GM21619 (cell line): ENCODE measurements around the gene ANAPC16.
"Not testable (repeated sequence)": the region's sequence is repeated elsewhere in the genome, so short reads cannot be mapped to it uniquely, and the experiment has no call there.

Source experiments
- ATAC-seq: cut with Tn5 transposase; IDR thresholded peaks from one replicate; pipeline ENCODE4 v1.9.1; 2021; ENCODE audit not compliant: unreplicated experiment

Gene ANAPC16

DNA sequence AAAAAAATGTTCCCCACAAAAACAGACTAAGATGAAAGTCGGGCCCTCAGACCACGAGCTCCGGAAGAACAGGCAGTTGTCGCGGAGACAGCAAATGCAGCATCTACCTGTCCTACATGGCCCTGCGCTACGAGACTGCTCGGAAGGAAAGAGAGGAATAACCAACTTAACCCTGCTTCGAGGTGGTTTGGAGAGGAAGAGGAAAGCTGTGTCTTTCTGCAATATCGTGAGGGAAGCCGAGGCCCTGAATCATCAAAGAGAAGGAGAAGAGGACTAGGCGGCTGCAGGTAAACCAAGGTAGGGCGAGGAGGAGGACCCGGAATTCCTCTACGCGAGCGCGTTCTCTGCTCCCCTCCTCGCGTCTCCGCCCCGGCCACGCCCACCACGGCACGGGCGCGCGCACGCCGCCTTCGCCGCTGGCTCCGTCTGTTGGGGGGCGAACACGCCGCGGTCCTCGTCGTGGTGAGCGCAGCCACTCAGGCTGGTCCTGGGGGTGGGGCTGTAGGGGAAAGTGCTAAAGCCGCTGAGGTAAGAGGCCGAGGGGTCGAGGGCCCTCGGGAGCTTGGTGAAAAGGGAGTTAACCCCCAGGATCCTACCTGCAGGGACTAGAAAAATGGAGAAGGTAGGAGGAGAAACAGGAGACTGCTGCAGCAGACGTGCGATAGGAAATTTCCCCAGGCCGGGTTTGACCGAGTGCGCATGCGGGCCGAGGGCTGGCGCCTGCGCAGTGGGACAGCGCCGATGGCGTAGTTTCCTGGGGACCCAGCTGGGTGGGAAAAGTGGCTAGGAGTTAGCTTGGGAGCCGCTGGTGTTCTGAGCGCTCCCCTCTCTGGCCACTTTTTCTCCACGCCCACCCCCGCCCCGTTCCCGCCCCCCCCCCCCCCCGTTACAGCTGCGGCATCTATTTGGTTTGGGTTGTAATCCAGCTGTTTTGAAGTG is at the start of gene ANAPC16, which contains the start of gene ASCC1:
TSS of gene ANAPC16 (plus strand) at position 402 of the 939 bp plus-strand sequence. CDS start 7,903 bp downstream, outside the sequence.
TSS of gene ASCC1 (minus strand) at position 666 of the 939 bp plus-strand sequence. CDS start 2,978 bp downstream, outside the sequence.
- ATAC-seq: peak; percentile 59

DNA sequence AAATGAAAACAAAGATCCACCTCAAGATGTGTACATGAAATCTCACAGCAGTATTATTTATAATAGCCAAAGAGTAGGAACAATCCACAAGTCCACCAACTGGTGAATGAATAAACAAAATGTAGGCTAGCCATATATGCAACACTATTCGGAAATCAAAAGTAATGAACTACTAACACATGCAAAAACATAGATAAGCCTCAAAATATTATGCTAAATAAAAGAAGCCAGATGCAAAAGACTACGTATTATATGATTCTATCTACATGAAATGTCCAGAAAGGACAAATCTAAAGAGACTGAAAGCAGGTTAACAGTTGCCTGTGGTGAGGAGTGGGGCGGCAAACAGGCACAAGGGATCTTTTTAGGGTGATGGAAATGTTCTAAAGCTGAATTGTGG is 48.7 kb upstream of the ANAPC16 start:
- no peak for ATAC-seq

DNA sequence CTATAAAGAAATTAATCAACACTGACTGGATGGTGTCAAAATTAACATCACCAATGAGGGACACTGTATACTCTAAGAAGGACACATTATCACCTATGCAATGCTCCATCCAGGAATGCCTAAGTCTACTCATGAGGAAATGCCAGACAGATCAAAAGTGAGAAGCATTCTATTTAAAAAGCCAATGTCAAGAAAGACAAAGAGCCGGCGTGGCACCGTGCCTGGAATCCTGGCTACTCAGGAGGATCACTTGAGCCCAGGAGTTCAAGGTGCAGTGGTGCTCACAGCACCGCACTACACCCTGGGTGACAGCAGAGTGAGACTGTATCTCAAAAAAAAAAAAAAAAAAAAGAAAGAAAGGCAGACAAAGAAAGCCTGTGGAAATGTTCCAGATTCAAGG is 45.5 kb upstream of the ANAPC16 start:
- ATAC-seq: no peak

DNA sequence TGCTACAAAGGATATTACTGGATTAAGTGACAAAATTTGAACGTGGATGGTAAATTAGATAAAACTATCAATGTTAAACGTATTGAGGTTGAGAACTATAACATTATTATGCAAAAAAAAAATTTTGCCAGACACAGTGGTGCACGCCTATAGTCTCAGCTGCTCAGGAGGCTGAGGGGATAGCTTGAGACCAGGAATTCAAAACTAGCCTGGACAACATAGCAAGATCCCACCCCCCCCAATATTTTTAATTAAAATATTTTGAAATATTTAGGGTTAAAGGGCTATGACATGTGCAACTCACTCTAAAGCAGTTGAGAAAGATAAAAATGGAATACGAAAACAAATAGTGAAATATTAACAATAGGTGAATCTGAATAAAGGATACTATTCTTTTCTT is 45.1 kb upstream of the ANAPC16 start:
- no peak for ATAC-seq

DNA sequence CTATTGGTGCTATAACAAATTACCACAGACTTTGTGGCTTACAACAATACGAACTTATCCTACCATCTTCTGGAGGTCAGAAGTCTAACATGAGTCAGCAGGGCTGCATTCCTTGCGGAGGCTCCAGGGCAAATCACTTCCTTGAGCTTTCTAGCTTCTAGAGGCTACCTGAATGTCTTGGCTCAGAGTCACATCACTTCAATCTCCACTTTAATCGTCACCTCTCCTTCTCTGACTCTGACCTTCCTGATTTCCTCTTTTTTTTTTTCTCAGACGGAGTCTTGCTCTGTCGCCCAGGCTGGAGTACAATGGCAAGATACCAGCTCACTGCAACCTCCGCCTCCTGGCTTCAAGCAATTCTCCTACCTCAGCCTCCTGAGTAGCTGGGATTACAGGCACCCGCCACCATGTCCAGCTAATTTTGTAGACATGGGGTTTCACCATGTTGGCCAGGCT is 44.6 kb upstream of the ANAPC16 start:
- ATAC-seq: no peak

DNA sequence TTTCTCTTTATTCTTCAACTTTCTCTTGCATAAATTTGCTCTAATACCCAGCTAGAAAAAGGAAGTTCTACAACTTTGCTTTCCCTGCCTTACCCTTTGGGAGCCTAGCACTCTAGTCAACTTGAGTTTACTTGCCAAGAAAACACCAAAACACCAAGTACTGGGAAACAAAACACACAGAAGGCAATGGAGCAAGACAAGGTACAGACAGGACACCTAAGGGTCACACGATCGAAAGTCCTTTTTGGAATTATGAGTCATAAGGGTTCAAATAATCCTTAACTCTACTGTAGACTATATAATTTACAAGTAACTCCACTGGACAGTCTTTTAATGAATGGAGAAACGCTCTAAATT is 42.6 kb upstream of the ANAPC16 start:
- ATAC-seq: no peak

DNA sequence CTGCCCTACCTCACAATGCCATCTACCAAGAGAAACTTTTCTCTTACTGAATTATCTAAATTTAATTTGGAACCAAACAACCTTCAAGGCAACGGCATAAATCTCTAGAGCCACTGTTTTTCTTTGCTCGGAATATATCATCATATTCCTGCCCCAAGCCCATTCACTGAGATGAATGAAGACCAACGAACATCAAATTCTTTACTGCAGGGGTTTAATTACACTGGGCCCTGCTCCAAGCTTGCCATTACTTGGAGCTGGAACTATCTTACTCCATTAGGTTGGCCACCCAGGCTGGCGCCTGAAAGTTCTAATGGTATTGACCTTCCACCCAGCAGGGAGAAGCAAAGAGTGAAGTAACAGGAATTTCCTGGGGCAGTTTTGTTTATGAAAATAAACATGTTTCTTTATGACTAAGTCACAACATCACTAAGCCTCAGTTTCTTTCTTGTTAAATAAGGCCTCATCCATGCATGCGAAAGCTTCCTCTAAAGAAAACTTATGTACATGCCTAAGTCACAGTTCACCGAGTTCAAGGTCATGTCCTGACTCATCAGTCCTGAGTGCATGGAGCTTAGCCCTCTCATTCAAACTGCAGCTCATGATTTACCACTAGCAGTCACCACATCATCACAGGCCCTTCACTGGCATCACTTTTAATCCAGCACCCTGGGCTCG is 42.1 kb upstream of the ANAPC16 start:
- peak; percentile 52 for ATAC-seq

DNA sequence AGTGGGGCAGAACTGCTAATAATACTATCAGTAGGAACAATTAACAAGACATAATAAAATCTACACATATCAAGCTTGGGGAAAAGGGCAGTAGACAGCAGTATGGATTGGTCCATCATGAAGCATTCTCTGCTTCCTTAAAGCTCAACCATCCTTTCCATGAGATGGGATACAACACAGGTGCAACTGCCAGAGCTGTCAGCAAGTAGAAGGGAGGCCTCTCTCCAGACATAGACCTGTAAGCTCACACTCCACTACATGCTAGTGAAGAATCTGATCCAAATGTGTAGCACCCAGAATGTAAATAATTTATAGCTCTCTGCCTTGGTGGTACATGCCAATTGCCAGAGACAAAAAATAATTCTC is 41.5 kb upstream of the ANAPC16 start:
- no peak for ATAC-seq

DNA sequence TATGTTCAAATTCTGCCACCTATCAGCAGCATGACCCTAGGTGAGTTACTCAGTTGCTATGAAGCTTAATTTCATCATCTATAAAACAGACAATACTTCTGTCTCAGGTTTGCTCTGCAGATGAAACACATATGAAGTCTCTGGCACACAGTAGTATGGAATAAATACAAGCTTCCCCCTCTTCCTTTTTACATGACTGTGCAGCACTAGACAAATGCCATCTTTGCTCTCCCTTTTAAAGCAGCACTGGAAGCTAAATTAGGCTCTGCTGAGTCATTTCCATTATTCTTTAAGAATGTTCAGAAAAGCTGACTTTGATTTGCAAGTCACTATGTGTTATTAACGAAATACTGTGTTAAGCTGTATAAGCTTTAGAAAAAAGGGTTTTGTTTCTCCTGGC is 40.7 kb upstream of the ANAPC16 start:
- ATAC-seq: no peak

DNA sequence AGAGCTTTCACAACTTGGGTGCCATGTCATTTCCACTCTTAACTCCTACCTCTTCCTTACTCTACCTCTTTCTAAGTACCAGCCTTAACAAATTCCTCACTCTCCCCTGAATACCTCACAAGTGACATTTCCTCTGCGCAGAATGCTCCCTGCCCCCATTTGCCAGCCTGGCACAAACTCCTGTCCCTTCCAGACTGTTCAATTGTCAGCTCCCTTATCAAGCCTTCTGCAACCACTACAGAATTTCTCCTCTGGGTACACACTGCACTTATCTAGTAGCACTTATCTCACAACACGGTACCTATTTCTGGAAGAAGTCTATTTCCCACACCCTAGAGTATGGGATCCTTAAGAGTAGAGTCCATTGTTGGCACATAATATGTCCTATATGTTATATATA is 39.1 kb upstream of the ANAPC16 start:
- ATAC-seq: no peak

DNA sequence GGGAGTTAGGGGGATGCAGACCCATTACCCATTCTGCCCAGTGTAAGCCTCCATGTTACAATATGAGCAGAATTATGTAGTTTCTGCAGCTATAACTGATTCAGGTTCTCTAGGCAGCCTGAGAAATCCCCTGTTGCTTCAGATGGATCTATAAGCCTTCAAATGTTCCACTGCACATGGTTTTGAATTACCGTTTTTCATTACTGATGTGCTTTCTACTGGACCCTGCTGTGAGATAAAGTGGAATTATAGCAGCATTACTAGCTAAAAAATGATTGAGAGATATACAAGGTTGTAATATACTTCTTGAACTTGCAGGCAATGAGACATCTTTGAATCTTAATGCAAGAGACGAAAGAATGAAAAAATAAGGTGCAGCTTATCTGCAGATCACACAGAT is 38.4 kb upstream of the ANAPC16 start:
- ATAC-seq: no peak

DNA sequence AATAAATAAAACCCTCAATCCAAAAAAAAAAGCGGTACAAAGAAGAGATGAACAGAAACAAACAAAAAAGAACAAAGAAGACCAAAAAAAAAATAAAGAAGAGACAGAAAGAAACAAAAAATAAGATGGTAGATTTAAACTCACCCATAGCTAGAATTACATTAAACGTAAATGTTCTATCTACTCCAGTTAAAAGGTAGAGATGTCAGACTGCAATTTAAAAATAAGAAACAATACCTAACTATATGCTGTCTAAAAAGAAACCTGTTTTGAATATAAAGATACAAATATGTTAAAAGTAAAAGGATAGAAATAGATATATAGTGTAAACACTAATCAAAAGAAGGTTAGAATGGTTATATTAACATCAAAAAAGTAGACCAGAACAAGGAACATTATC is 31.7 kb upstream of the ANAPC16 start:
- no peak for ATAC-seq

DNA sequence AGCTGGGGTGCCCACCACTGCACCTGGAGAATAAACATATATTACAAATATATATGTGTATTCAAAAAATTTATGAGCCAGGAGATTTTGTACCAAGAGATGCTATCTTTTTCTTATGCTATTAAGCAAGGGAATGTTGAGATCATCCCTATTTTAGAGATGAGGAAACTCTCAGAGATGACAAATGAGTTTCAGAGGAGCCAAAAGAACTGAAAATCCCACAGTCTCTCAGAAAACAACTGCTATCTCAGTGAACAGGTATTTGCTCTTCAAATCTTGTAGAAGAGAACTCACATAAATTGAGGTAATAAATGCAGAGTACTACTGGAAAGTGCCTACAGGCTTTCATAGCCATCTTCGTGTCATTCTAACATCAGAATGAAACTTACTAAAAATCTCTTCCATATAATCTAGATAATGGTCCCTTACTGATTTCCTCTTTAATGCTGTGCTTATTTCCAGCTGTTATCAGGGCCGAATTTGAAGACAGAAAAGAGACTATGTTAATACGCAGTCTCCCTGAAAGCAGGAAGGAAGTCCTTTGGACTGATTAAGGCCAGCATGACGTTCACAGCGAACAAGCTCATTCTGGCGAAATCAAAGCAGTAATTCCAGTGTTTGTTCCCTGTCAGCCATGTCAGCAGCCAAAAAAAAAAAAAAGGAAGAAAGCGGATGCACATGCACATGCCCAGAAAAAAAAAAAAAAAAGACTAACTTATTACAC is 29.4 kb upstream of the ANAPC16 start:
- no peak for ATAC-seq

DNA sequence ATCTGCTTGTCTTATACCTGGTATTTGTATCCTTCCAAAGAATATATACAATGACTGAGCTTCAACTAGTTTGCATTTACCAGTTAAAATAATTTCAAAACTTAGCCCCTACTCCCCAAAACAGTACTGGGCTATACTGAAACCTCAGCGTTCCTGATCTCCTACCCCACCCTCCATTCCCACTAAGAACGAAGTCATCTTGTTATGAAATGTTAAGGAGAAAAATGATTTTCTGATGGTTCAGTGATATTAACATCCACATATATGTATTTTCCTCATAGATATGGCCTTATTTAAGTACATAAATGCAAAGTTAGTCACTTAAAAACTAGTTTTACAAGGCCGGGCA is 28.9 kb upstream of the ANAPC16 start:
- ATAC-seq: no peak

DNA sequence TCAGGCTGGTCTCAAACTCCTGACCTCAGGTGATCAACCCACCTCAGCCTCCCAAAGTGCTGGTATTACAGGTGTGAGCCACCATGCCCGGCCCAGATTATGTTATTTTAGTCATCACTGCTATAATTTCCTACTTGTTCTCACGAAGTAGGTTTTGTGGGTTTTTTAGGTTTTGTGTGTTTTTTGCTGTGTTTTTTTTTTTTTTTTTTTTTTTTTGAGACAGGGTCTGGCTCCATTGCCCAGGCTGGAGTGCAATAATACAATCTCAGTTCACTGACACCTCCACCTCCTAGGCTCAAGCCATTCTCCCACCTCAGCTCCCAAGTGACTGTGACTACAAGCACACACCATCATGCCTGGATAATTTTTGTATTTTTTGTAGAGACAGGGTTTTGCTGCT is 20.9 kb upstream of the ANAPC16 start:
- no peak for ATAC-seq

DNA sequence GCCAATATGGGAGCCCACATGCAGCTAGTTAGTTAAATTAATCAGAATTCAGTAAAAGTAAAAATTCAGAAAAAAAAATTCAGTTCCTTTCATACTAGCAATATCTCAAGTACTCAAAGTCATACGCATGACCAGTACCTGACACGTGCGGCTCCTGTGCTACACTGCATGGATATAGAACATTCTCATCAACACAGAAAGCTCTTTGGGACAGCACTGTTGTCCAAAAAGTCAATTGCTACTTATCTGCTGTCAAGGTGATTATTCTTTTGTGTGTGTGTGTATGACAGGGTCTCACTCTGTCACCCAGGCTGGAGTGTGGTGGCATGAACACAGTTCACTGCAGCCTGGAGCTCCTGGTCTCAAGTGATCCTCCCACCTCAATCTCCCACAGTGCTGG is 14.9 kb upstream of the ANAPC16 start:
- ATAC-seq: no peak

DNA sequence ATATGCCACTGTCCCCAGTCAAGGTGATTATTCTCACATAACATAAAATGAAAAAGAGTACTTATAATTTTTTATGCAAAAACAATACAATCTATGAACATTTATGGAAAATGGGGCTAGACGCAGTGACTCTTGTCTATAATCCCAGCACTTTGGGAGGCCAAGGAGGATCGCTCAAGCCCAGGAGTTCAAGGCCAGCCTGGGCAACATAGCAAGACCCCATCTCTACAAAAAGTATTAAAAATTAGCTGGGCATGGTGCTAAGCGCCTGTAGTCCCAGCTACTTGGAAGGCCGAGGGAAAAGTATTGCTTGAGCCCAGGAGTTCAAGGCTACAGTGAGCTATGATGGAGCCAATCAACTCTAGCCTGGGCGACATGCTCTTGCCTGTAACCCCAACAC is 14.5 kb upstream of the ANAPC16 start:
- no peak for ATAC-seq

DNA sequence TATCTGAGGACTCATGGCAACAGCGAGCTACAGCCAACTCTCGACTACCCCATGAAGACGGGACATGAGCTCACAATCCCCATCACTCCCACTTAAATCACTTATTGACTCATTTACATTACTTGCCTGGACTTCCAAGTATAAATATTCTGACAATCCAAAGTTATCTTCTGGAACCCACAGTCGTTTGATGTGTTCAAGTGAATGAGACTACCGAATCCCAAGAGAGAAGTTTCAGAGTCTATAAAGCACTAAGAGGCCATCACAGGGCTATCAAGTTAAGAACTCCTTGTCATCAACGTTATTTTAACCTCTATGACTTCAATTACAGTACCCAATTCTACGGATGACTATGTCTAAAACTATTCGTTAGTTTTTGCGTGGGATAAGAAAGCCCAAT is 11.5 kb upstream of the ANAPC16 start:
- ATAC-seq: no peak

DNA sequence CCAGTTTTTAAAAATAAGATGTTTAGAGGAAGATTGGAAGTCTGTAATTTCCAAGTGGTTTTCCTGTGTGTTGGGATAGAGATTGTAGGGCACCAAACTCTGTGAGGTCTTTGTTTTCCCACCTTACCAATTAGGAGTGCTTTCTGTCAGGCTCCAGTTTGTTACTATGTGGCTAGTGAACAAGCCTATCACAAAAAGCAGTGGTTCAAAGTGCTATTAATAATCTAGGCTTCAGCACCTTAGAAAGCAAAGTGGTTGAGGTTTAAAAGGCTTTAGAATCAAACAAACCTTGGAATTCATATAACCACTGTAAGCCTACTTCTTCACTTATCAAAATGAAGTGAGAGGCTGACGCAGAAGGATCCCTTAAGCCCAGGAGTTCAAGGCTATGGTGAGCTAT is 11.1 kb upstream of the ANAPC16 start:
- no peak for ATAC-seq

DNA sequence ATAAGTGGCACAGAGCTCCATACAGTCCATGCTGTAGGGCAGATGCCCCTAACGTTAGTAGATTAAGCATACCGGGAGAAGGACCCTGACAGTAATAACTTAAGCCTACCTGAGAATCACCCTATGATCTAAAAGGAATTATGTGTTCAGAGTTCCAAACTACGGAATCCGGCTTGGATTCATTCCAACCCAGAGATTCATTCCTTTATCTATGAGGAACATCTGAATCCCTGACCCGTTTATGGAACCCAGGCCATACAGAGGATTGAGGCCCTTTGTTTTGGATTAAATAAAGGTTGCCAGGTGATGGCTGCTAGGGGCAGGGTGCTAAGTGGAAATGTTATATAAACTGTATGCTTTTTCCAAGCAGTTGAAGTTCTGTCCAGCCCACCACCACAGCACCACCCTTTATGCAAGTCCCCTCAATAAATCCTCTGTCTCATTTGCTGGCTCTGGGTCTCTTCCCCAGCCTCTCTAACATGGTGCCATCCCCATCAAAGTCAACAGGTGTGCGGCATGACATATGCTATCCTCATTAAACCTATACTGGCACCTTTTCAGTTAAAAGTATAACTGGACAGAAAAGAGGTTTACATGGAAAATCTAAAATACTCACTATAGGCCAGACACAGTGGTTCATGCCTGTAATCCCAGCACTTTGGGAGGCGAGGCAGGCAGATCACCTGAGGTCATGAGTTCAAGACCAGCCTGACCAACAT is 9.1 kb upstream of the ANAPC16 start:
- no peak for ATAC-seq

DNA sequence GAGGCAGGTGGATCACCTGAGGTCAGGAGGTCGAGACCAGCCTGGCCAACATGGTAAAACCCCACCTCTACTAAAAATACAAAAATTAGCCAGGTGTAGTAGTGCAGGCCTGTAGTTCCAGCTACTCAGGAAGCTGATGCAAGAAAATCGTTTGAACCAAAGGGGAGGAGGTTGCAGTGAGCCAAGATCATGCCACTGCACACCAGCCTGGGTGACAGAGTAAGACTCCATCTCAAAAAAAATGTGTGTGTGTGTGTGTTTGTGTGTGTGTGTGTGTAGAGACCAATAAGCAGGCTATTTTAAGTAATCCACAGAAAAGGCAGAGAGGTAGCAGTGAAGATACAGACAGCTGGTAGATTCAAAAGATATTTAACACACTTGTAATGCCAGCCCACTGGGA is 7.3 kb upstream of the ANAPC16 start:
- ATAC-seq: not testable (repeated sequence)
